Glutamatergic neuron (in vitro differentiated cells): Measurements from ENCODE around the gene EIF3I. TPM values are rescaled to one million over a fixed set of nuclear protein-coding genes. Genes with fewer than 3 reads are reported as not detected.

ENCODE experiments used
- DNase-seq: peaks from one replicate; pipeline ENCODE4 v3.0.0; 2022
- H3K27ac Mint-ChIP-seq: one replicate; pipeline ENCODE4 v1.8.0; 2020; ENCODE audit warnings: mild to moderate bottlenecking, mixed read lengths, inconsistent platforms; ENCODE audit not compliant: unreplicated experiment
- H3K27me3 Mint-ChIP-seq: one replicate; pipeline ENCODE4 v1.8.0; 2020; ENCODE audit warnings: mild to moderate bottlenecking, moderate library complexity, mixed read lengths, inconsistent platforms; ENCODE audit not compliant: unreplicated experiment
- H3K36me3 Mint-ChIP-seq: one replicate; pipeline ENCODE4 v1.8.0; 2020; ENCODE audit warnings: mild to moderate bottlenecking, mixed read lengths, inconsistent platforms; ENCODE audit not compliant: unreplicated experiment
- H3K4me1 Mint-ChIP-seq: one replicate; pipeline ENCODE4 v1.8.0; 2020; ENCODE audit warnings: mild to moderate bottlenecking, low read depth, mixed read lengths, inconsistent platforms; ENCODE audit not compliant: unreplicated experiment
- H3K4me3 Mint-ChIP-seq: one replicate; pipeline ENCODE4 v1.8.0; 2020; ENCODE audit warnings: mild to moderate bottlenecking, mixed read lengths, inconsistent platforms; ENCODE audit not compliant: unreplicated experiment
- H3K9me3 Mint-ChIP-seq: one replicate; pipeline ENCODE4 v1.8.0; 2020; ENCODE audit warnings: mild to moderate bottlenecking, moderate library complexity, mixed read lengths, inconsistent platforms; ENCODE audit not compliant: unreplicated experiment
- total RNA-seq: library from RNA; stranded (reverse); fragmentation: NEBNext Ultra II Directional; extraction: Animal tissue kit (Norgen Biotek cat#: 25700); gene quantifications from one replicate; pipeline ENCODE4 v1.2.1, GENCODE V29; 2021; ENCODE audit not compliant: unreplicated experiment
- TF ChIP-seq, protein P1 (sequence below): fragments of 200-600 bp; sonication (generic); IDR thresholded peaks from one replicate; pipeline ENCODE4 v1.5.0; 2021; ENCODE audit not compliant: partially characterized antibody, unreplicated experiment

The EIF3I gene
- total RNA-seq, 1 donor from 2014 or later: 103 TPM

DNA sequence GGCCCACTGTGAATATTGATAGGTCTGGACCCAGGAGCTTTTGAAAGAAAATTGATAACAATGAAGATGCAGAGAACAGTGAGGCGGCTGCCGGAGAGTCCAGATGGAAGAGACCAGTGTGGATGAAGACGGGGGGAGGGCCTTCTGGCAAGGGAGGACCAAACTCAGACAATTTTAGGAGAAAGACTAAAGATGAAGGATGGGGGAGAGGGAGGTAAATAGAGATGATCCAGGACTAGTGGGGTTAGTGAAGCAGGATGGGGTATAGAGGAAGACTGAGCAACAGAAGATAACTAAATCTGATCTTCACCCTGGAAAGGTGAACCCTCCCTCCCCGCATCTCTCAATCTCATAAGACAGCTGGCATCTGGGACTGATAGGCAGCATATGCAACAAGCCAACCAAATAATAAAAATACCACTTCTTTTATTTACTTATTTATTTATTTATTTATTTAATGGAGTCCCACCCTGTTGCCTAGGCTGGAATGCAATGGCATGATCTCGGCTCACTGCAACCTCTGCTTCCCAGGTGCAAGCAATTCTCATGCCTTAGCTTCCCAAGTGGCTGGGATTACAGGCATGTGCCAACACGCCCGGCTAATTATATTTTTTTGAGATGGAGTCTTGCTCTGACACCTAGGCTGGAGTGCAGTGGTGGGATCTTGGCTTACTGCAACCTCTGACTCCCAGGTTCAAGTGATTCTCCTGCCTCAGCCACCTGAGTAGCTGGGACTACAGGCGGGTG, 10.5 kb downstream of the EIF3I start:
- TF ChIP-seq, protein P1, sequence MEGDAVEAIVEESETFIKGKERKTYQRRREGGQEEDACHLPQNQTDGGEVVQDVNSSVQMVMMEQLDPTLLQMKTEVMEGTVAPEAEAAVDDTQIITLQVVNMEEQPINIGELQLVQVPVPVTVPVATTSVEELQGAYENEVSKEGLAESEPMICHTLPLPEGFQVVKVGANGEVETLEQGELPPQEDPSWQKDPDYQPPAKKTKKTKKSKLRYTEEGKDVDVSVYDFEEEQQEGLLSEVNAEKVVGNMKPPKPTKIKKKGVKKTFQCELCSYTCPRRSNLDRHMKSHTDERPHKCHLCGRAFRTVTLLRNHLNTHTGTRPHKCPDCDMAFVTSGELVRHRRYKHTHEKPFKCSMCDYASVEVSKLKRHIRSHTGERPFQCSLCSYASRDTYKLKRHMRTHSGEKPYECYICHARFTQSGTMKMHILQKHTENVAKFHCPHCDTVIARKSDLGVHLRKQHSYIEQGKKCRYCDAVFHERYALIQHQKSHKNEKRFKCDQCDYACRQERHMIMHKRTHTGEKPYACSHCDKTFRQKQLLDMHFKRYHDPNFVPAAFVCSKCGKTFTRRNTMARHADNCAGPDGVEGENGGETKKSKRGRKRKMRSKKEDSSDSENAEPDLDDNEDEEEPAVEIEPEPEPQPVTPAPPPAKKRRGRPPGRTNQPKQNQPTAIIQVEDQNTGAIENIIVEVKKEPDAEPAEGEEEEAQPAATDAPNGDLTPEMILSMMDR: no peak
- H3K27ac Mint-ChIP-seq: peak overlapping the region; percentile 30

DNA sequence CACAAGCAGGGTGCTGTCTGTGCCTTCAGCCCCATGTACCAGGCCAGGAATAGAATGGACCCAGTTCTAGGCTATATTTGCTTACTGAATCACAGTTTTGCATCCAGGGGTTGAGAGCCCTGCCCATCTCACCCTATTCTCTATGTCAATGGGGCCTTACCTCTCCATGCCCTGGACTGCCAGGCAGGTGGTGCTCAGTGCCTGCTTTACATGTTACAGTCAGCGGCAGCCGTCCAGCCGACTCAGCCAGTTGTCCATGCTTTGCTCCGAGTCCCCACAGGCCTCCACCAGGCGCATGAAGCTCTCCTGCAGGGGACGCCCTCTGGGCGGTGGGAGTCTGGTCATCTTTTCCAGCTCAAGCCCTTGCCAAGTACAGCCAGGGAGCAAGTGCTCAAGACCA, 12.6 kb downstream of the EIF3I start:
- no peak overlapping the region for H3K27ac Mint-ChIP-seq

More for the DNA sequence above, 10.5 kb downstream of the EIF3I start:
- no peak for DNase-seq
- Mint-ChIP-seq H3K4me1 (peaks cover 9% of the 10 kb centered on the region), H3K27me3 (no peaks in the 10 kb centered on the region), H3K9me3 (peaks cover 2% of the 10 kb centered on the region), H3K36me3 (no peaks in the 10 kb centered on the region), H3K4me3 (no peak overlapping the region)

DNA sequence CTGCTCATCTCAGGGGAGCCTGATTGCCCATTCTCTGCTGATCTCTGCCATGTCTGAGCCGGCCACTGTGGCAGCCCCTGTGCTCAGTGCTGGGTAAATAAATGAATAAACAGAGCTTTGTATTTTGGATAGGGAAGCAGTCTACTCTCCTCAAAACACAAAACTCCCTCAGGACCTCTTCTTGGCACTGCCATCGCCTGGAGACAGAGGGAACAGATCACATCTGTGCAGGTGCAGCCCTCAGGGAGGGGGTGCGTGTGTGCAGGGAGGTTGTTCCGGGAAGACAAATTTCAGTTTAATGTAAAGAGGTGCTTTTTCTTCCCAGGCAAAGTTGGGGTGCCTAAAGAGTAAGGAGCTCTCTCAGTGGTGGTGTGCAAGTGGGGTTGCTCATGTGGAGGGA, 17.1 kb downstream of the EIF3I start:
- peaks cover 7% of the 10 kb centered on the region for H3K9me3 Mint-ChIP-seq
- H3K4me3 Mint-ChIP-seq: peak overlapping the region; percentile 90
- no peaks in the 10 kb centered on the region for H3K36me3 Mint-ChIP-seq
- H3K27me3 Mint-ChIP-seq: peaks cover 5% of the 10 kb centered on the region
- DNase-seq: no peak
- H3K4me1 Mint-ChIP-seq: peaks cover 12% of the 10 kb centered on the region
- H3K27ac Mint-ChIP-seq: no peak overlapping the region
- TF ChIP-seq, protein P1: no peak

More for the DNA sequence above, 12.6 kb downstream of the EIF3I start:
- Mint-ChIP-seq H3K4me1 (peaks cover 15% of the 10 kb centered on the region), H3K36me3 (no peaks in the 10 kb centered on the region), H3K4me3 (no peak overlapping the region), H3K9me3 (peaks cover 2% of the 10 kb centered on the region), H3K27me3 (no peaks in the 10 kb centered on the region)
- TF ChIP-seq, protein P1: no peak
- DNase-seq: no peak

DNA sequence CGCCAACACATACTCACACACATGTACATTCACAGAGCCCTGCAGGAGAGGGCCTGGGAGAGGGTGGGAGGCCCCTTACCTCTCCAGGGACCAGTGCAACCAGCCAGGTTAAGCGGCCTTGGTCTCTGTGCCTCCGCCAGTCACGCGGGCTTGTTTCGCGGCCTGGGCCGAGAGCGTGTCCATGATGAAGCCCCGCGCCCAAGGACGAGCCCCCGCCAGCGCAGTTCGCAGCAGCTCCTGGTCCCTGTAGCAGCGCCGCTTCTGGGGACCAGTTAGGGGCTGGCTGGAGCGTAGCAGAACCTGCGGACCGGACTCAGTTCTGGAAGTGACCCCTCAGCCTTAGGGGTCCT, 17.6 kb downstream of the EIF3I start:
- Mint-ChIP-seq H3K27me3 (peaks cover 5% of the 10 kb centered on the region), H3K4me1 (peaks cover 12% of the 10 kb centered on the region), H3K4me3 (peak overlapping the region; percentile 90), H3K9me3 (peaks cover 7% of the 10 kb centered on the region), H3K27ac (no peak overlapping the region), H3K36me3 (no peaks in the 10 kb centered on the region)
- peak; percentile 53 for DNase-seq
- TF ChIP-seq, protein P1: no peak

DNA sequence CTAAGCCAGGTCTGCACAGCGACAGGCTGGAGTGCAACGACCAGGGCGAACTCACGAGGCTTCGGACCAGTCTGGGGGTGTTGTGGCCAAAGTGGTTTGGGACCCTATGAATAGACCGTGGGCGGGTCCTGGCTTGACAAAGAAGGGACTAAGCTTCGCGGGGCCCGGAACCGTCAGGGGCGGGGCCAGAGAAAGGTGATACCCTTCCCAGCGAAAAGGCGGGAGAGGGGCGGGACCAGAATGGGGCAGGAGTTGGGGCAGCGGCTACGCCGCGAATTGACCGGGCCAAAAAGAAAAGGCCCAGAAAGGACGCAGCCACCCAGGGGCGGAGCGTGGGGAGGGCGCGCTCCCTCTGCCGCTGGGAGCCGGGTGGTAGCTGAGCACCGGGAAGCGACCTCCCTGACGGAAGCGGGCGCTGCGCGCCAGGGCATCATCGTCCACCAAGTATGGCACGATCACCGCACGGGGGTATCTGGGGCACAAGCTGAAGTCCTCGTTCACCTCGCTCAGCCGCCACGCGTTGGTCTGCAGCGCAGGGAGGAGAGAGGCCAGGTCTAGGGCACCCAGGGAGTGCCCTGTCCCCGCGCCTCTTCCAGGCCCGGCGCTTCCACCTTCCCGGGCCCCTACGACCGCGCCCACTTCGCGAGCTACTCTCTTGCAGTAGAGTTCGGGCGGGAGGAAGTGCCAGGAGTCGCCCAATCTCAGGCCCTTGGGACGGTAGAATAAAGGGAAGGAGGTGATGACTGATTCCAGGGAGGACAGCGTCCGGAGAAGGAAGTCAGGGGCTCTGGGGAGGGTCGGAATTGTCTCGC, 18.1 kb downstream of the EIF3I start:
- TF ChIP-seq, protein P1: no peak
- Mint-ChIP-seq H3K36me3 (no peaks in the 10 kb centered on the region), H3K4me3 (peak overlapping the region; percentile 90), H3K27me3 (peaks cover 5% of the 10 kb centered on the region), H3K9me3 (peaks cover 7% of the 10 kb centered on the region), H3K4me1 (peaks cover 12% of the 10 kb centered on the region), H3K27ac (peak overlapping the region; percentile 76)
- peak; percentile 67 for DNase-seq
